Choroid plexus epithelial cell (primary cell): ENCODE measurements around the gene MAPK7.

ENCODE experiments used
- DNase-seq: peaks from one replicate; pipeline ENCODE4 v3.0.0-alpha.2; 2010; ENCODE audit warnings: low read depth
- H3K4me3 ChIP-seq: 2 replicates; pipeline ENCODE4 v1.5.1; 2011; ENCODE audit warnings: low read depth, mild to moderate bottlenecking, control low read depth, low read length, moderate library complexity
- CTCF ChIP-seq: conservative IDR thresholded peaks from 2 replicates; pipeline ENCODE4 v1.5.1; 2011; ENCODE audit warnings: low read depth, mild to moderate bottlenecking, control low read depth, inconsistent platforms, low read length, moderate library complexity

Gene MAPK7

GRCh38 chr17:19363460-19364035, 14.8 kb upstream of the MAPK7 start:
- no peak for TF ChIP-seq CTCF
- no peak overlapping the region for H3K4me3 ChIP-seq
- no peak for DNase-seq

- H3K4me3 ChIP-seq: no peak overlapping the region
- no peak for TF ChIP-seq CTCF
- no peak for DNase-seq
Observed at GRCh38 chr17:19364699-19365498, 13.4 kb upstream of the MAPK7 start.

GRCh38 chr17:19365499-19365817, 12.8 kb upstream of the MAPK7 start:
- DNase-seq: no peak
- no peak overlapping the region for H3K4me3 ChIP-seq
- TF ChIP-seq CTCF: no peak

GRCh38 chr17:19365833-19366636, 12.3 kb upstream of the MAPK7 start:
- DNase-seq: no peak
- TF ChIP-seq CTCF: no peak
- no peak overlapping the region for H3K4me3 ChIP-seq

- H3K4me3 ChIP-seq: no peak overlapping the region
- TF ChIP-seq CTCF: no peak
- DNase-seq: no peak
Observed at GRCh38 chr17:19366637-19366972, 11.7 kb upstream of the MAPK7 start.

- no peak overlapping the region for H3K4me3 ChIP-seq
- DNase-seq: peak; percentile 47
- TF ChIP-seq CTCF: no peak
Observed at GRCh38 chr17:19368229-19368628, 10.1 kb upstream of the MAPK7 start.
